ENCODE measurements around the gene S100A9. TPM values are rescaled to one million over a fixed set of nuclear protein-coding genes. Genes with fewer than 3 reads are reported as not detected.

S100A9 gene
- total RNA-seq, 1 donor from 2014 or later: 0.91 TPM

DNA sequence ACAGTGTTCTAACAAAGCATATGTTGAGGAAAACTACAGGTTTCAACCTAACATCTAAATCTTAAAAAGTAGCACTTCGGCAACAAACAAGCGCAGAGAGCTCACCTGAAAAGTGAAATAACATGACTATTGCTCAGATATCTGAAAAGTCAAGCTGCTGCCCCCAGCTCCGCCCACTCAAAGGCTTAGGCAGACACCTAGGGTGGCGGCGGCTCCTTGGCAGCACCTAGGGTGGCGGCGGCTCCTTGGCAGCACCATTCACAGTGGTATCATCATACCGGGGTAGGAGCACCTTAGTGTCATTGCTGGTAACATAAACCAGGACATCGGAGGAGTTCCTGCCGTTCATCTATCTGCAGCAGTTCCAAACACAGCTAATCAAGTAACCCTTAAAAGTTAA is 21.9 kb downstream of the S100A9 start:
- Mint-ChIP-seq H3K27me3 (peaks cover 32% of the 10 kb centered on the region), H3K36me3 (ENCODE audit: insufficient read depth) (no peaks in the 10 kb centered on the region), H3K4me3 (ENCODE audit: low read depth) (no peak overlapping the region), H3K9me3 (ENCODE audit: low read depth) (peaks cover 19% of the 10 kb centered on the region), H3K4me1 (ENCODE audit: low read depth) (no peaks in the 10 kb centered on the region), H3K27ac (no peak overlapping the region)
- TF ChIP-seq, protein P1, sequence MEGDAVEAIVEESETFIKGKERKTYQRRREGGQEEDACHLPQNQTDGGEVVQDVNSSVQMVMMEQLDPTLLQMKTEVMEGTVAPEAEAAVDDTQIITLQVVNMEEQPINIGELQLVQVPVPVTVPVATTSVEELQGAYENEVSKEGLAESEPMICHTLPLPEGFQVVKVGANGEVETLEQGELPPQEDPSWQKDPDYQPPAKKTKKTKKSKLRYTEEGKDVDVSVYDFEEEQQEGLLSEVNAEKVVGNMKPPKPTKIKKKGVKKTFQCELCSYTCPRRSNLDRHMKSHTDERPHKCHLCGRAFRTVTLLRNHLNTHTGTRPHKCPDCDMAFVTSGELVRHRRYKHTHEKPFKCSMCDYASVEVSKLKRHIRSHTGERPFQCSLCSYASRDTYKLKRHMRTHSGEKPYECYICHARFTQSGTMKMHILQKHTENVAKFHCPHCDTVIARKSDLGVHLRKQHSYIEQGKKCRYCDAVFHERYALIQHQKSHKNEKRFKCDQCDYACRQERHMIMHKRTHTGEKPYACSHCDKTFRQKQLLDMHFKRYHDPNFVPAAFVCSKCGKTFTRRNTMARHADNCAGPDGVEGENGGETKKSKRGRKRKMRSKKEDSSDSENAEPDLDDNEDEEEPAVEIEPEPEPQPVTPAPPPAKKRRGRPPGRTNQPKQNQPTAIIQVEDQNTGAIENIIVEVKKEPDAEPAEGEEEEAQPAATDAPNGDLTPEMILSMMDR (IDR thresholded peaks at IDR 0.05; ENCODE audit: unreplicated experiment): no peak
- no peak for DNase-seq (ENCODE audit: low spot score, unreplicated experiment)

DNA sequence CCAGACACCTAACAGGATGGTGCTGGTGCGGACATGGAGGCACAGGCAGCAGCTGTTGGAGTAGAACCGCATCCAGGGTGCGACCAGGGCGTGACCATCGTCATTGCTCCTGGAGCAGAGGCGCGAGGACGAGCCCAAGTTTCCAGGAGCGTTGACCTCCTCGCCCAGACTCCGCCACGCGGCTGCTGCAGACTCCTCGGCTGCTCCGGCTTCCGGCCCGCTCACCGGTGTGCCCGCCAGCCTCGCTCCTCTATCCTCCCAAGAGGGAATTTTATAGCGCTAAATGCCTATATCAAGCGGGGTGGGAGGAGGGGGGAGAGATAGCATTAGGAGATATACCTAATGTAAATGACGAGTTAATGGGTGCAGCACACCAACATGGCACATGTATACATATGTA is 23.1 kb downstream of the S100A9 start:
- Mint-ChIP-seq H3K27me3 (peaks cover 34% of the 10 kb centered on the region), H3K4me3 (ENCODE audit: low read depth) (no peak overlapping the region), H3K27ac (no peak overlapping the region), H3K4me1 (ENCODE audit: low read depth) (no peaks in the 10 kb centered on the region), H3K9me3 (ENCODE audit: low read depth) (peaks cover 19% of the 10 kb centered on the region), H3K36me3 (ENCODE audit: insufficient read depth) (no peaks in the 10 kb centered on the region)
- no peak for DNase-seq (ENCODE audit: low spot score, unreplicated experiment)
- TF ChIP-seq, protein P1 (IDR thresholded peaks at IDR 0.05; ENCODE audit: unreplicated experiment): no peak

DNA sequence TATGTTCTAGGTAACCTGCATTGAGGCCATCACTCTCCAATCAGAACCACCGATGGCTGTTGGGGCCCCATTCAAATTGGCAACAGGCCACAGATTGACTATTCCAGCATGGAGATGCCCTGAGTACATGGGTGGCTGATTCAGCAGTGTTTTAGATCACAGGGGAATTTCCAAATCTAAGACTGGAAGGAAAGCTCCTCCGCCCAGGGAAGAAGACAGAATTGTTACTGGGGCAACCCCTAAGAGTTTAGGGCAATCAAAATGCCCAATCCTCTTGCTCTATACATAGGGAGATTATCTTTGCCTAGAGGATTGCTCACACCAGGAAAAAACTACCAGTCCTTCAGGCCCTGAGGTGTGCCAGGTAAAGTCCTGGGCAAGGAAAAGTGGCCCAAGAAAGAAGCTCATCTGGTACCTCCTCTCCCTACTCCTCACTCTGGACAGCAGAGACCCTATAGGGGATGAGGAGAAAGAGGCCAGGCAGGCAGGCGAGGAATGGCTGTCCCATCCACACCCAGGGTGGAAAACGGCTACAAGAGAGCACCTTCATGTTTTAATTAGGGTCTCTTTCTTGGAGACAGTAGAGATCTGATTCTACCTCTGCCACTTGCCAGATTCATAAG is 27.4 kb downstream of the S100A9 start:
- TF ChIP-seq, protein P1 (IDR thresholded peaks at IDR 0.05; ENCODE audit: unreplicated experiment): no peak
- peaks cover 19% of the 10 kb centered on the region for H3K9me3 Mint-ChIP-seq (ENCODE audit: low read depth)
- H3K4me3 Mint-ChIP-seq (ENCODE audit: low read depth): no peak overlapping the region
- no peak for DNase-seq (ENCODE audit: low spot score, unreplicated experiment)
- no peaks in the 10 kb centered on the region for H3K36me3 Mint-ChIP-seq (ENCODE audit: insufficient read depth)
- no peaks in the 10 kb centered on the region for H3K4me1 Mint-ChIP-seq (ENCODE audit: low read depth)
- H3K27me3 Mint-ChIP-seq: peaks cover 34% of the 10 kb centered on the region
- H3K27ac Mint-ChIP-seq: no peak overlapping the region

DNA sequence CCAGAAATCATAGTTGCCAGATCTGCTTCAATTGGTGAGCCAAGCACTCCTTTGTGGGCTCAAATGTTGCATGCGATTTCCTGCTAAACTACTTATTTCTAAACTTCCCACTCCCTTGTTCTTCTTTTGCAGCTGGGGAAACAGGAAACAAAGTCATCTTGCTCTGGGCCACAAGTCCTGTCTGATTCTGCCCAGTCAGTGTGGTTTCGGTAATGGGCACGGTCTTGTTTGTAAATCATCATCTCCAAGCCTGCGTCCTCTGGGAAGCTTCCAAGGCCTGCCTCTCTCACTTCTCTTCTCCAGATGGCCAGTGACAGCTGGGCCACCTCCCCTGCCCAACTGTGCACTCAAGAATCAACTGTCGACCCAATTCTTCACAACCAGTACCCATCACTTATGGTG is 28.8 kb downstream of the S100A9 start:
- Mint-ChIP-seq H3K27ac (no peak overlapping the region), H3K4me1 (ENCODE audit: low read depth) (no peaks in the 10 kb centered on the region), H3K36me3 (ENCODE audit: insufficient read depth) (no peaks in the 10 kb centered on the region), H3K9me3 (ENCODE audit: low read depth) (peaks cover 14% of the 10 kb centered on the region), H3K27me3 (peaks cover 39% of the 10 kb centered on the region), H3K4me3 (ENCODE audit: low read depth) (no peak overlapping the region)
- DNase-seq (ENCODE audit: low spot score, unreplicated experiment): no peak
- TF ChIP-seq, protein P1 (IDR thresholded peaks at IDR 0.05; ENCODE audit: unreplicated experiment): no peak

DNA sequence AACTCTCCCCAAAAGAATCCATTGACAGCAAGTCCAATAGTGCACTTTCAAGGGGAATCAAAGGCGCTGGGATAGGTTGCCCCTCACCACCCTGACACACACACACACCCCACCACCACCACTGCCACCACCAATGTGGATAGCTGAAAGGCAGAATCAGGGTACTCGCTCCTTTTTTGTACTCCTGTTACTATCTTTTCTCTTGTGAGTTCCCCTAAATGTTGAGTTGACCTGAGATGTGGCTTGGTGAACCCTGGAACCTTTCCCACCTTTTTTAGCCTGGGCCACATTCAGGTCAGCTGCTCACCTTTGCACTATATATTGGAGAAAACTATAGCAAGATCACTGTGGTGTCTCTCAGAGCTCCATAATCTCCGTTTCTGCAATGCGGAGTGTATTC is 29.3 kb downstream of the S100A9 start:
- no peak for DNase-seq (ENCODE audit: low spot score, unreplicated experiment)
- H3K27ac Mint-ChIP-seq: no peak overlapping the region
- H3K4me3 Mint-ChIP-seq (ENCODE audit: low read depth): no peak overlapping the region
- TF ChIP-seq, protein P1 (IDR thresholded peaks at IDR 0.05; ENCODE audit: unreplicated experiment): no peak
- H3K4me1 Mint-ChIP-seq (ENCODE audit: low read depth): no peaks in the 10 kb centered on the region
- peaks cover 9% of the 10 kb centered on the region for H3K9me3 Mint-ChIP-seq (ENCODE audit: low read depth)
- H3K36me3 Mint-ChIP-seq (ENCODE audit: insufficient read depth): no peaks in the 10 kb centered on the region
- H3K27me3 Mint-ChIP-seq: peaks cover 42% of the 10 kb centered on the region

Measured in progenitor cell of endocrine pancreas (in vitro differentiated cells).